Activated CD8-positive, alpha-beta memory T cell treated with anti-CD3 and anti-CD28 coated beads for 1 hour (primary cell): ENCODE measurements around the gene RPL38.
A peak's percentile ranks its signal among the peaks of the same experiment; 100 is the strongest.

Experiments
- DNase-seq, 2 donors: peaks; one replicate each; pipeline ENCODE4 v3.0.0-alpha.2; 2020; ENCODE audit warnings: low read depth in 1 of 2; ENCODE audit errors: extremely low read depth in 1 of 2

RPL38 gene

GRCh38 chr17:74203439-74204240, at the start of gene RPL38:
TSS of gene RPL38 (plus strand) at chr17:74203678. CDS start at chr17:74203956, 278 bp downstream.
- peak; percentile 86 to 92 for DNase-seq

- DNase-seq: no peak
Measured at GRCh38 chr17:74153821-74154430, 49.6 kb upstream of the RPL38 start.

- DNase-seq: no peak
Measured at GRCh38 chr17:74156878-74157277, 46.6 kb upstream of the RPL38 start.

- DNase-seq: no peak
Measured at GRCh38 chr17:74157366-74157765, 46.1 kb upstream of the RPL38 start.

GRCh38 chr17:74158761-74159160, 44.7 kb upstream of the RPL38 start:
- DNase-seq: no peak

- DNase-seq: no peak
Measured at GRCh38 chr17:74159226-74159840, 44.1 kb upstream of the RPL38 start.

GRCh38 chr17:74160656-74161502, 42.6 kb upstream of the RPL38 start:
- no peak for DNase-seq

- no peak for DNase-seq
Measured at GRCh38 chr17:74161503-74161875, 42.0 kb upstream of the RPL38 start.

GRCh38 chr17:74163271-74163821, 40.1 kb upstream of the RPL38 start:
- DNase-seq: no peak

GRCh38 chr17:74163836-74164235, 39.6 kb upstream of the RPL38 start:
- DNase-seq: no peak

- DNase-seq: no peak
Measured at GRCh38 chr17:74164446-74165045, 38.9 kb upstream of the RPL38 start.

GRCh38 chr17:74165797-74166365, 37.6 kb upstream of the RPL38 start:
- DNase-seq: no peak

- no peak for DNase-seq
Measured at GRCh38 chr17:74170924-74171323, 32.6 kb upstream of the RPL38 start.

- no peak for DNase-seq
Measured at GRCh38 chr17:74172700-74173099, 30.8 kb upstream of the RPL38 start.

- no peak for DNase-seq
Measured at GRCh38 chr17:74176546-74177001, 26.9 kb upstream of the RPL38 start.

GRCh38 chr17:74177018-74177450, 26.4 kb upstream of the RPL38 start:
- DNase-seq: no peak

- DNase-seq: no peak
Measured at GRCh38 chr17:74179576-74179975, 23.9 kb upstream of the RPL38 start.

GRCh38 chr17:74180336-74180735, 23.1 kb upstream of the RPL38 start:
- no peak for DNase-seq

GRCh38 chr17:74181341-74181740, 22.1 kb upstream of the RPL38 start:
- no peak for DNase-seq
